ENCODE results near the gene ZBTB21. TPM values are rescaled to one million over a fixed set of nuclear protein-coding genes. Genes with fewer than 3 reads are reported as not detected.
"Not testable (repeated sequence)": the region's sequence is repeated elsewhere in the genome, so short reads cannot be mapped to it uniquely, and the experiment has no call there.

The ZBTB21 gene
- total RNA-seq, 2 experiments from 2014 or later: 30.7 to 32.9 TPM

DNA sequence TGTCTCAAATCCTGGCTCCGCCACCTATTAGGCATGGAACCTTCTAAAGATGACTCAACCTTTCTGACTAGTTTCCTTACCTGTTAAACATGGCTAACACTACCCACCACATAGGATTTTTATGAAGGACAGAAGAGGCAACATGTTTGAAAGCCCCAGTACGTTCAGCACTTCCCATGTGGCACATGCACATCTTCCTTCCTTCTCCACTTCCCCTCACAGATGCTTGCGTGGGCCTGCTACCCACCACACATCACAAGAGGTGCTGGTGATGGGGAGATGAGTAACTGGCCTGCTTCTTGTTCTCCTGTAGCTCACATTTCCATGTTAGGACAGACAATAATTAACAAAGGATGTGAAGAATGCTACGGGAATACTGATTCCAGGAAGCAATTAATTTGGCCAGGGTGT, 7.1 kb downstream of the ZBTB21 start:
- intact Hi-C loops (cut with DNase I, micrococcal nuclease): loop anchor here (2.0 to 10.0 kb wide), 9 partner anchors 46 to 640 kb away; partner anchors contain the start of genes MX2 (in 1 of the 2) and RSPH1 (in 1 of the 2)
- H3K4me1 Mint-ChIP-seq: peaks cover 67% of the 10 kb centered on the region
- peak; percentile 50 for ATAC-seq
- peak overlapping the region; percentile 93 for H3K27ac Mint-ChIP-seq
- H3K4me3 Mint-ChIP-seq: peak overlapping the region; percentile 52
- no peaks in the 10 kb centered on the region for H3K27me3 Mint-ChIP-seq
- peaks cover 57% of the 10 kb centered on the region for H3K36me3 Mint-ChIP-seq (ENCODE audit: low read depth)
- ChIA-PET POLR2A (interaction anchor here (0.7 to 1.5 kb wide), 5 partner anchors 10 to 157 kb away, joined by 3 to 6 read pairs (median 5); no protein-coding TSS in a partner anchor), CTCF (interaction anchor here (0.6 to 1.3 kb wide), 4 partner anchors 15 to 271 kb away, joined by 3 to 9 read pairs (median 3); no protein-coding TSS in a partner anchor)
- no peaks in the 10 kb centered on the region for H3K9me3 Mint-ChIP-seq (ENCODE audit: low read depth)
- peak; percentile 51 for DNase-seq

DNA sequence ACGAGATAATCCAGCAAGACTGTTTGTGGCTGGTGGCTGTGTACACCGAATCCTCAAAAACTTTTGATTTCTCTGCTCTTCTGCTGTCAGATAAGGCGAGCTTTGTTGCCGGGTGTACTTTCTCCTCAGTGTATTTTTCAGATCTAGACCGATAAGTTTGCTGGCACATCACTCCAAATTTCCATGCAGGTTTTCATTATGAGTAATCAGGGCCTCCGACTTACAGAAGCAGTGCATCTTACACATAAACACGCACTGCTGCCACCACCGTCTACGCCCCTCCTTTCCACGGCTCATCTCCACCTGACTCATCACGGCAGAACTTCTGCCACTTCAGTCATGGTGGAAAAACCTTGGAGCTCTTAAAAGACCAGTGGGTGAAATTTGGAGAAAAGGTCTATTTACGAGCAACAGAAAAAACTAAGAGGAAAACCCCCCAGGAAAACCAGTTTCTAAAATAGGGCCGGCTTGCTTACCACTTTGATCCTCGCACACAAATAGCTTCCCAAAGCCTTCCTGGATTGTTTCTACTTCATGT, 7.7 kb downstream of the ZBTB21 start:
- Mint-ChIP-seq H3K4me3 (peak overlapping the region; percentile 52), H3K27me3 (no peaks in the 10 kb centered on the region), H3K36me3 (ENCODE audit: low read depth) (peaks cover 57% of the 10 kb centered on the region), H3K27ac (peak overlapping the region; percentile 93), H3K9me3 (ENCODE audit: low read depth) (no peaks in the 10 kb centered on the region), H3K4me1 (peaks cover 61% of the 10 kb centered on the region)
- ChIA-PET POLR2A (interaction anchor here (0.6 to 1.5 kb wide), 8 partner anchors 9 to 231 kb away, joined by 3 to 6 read pairs (median 4); no protein-coding TSS in a partner anchor), CTCF (interaction anchor here (0.6 to 1.3 kb wide), 6 partner anchors 16 to 272 kb away, joined by 3 to 9 read pairs (median 3); no protein-coding TSS in a partner anchor)
- ATAC-seq: peak; percentile 92
- DNase-seq: peak; percentile 90
- intact Hi-C loops (cut with DNase I, micrococcal nuclease): loop anchor here (1.0 to 10.0 kb wide), 15 partner anchors 8 to 640 kb away; partner anchors contain the start of genes ZBTB21 (in 2 of the 2), MX2 (in 1 of the 2) and RSPH1 (in 1 of the 2)

DNA sequence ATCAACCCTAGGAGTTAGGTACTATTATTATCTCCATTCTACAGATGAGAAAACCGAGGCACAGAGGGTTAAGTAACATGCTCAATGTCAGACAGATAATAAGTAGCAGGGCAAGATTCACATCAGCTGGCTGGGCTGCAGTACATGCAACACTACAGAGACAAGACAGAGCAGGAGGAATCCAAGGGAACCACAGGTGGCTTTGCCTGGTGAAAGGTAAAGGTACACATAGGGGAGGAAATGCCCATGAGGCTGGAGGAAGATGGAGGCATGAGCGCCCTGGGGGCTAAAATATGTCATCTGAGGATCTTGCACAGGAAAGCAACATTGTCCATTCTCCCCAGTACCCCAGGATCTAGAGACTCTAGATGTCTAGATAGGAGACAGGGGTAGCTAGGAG, 8.4 kb downstream of the ZBTB21 start:
- Mint-ChIP-seq H3K4me3 (peak overlapping the region; percentile 35), H3K27me3 (no peaks in the 10 kb centered on the region), H3K36me3 (ENCODE audit: low read depth) (peaks cover 53% of the 10 kb centered on the region), H3K4me1 (peaks cover 54% of the 10 kb centered on the region), H3K9me3 (ENCODE audit: low read depth) (no peaks in the 10 kb centered on the region), H3K27ac (peak overlapping the region; percentile 93)
- intact Hi-C loops (cut with DNase I, micrococcal nuclease): loop anchor here (1.0 to 10.0 kb wide), 15 partner anchors 9 to 639 kb away; partner anchors contain the start of genes ZBTB21 (in 2 of the 2), MX2 (in 1 of the 2) and RSPH1 (in 1 of the 2)
- ChIA-PET CTCF (interaction anchor here (0.7 to 1.3 kb wide), 4 partner anchors 37 to 254 kb away, joined by 3 to 6 read pairs (median 3); no protein-coding TSS in a partner anchor), POLR2A (interaction anchor here (0.7 to 1.5 kb wide), 4 partner anchors 62 to 231 kb away, joined by 3 to 5 read pairs (median 4); no protein-coding TSS in a partner anchor)
- DNase-seq: no peak
- no peak for ATAC-seq

DNA sequence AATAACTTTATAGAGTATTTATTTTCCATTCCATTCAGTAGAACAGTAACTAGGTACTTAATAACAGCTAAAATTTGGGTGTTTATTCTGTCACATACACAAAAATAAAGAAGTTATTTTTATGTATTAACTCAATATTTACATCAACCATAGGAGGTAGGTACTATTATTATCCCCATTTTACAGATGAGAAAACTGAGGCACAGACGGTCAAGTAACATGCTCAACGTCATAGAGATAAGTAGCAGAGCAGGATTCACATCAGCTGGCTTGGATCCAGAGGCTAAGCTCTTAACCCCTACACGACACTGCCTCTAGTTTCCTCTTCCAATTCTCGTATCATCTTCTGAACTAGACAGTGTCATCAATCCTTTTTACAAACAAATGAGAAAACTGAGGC, 9.3 kb downstream of the ZBTB21 start:
- intact Hi-C loops (cut with DNase I, micrococcal nuclease): loop anchor here (5.0 to 10.0 kb wide), 5 partner anchors 44 to 421 kb away; no protein-coding TSS in a partner anchor
- Mint-ChIP-seq H3K27me3 (no peaks in the 10 kb centered on the region), H3K4me1 (peaks cover 49% of the 10 kb centered on the region), H3K27ac (peak overlapping the region; percentile 93), H3K9me3 (ENCODE audit: low read depth) (peaks cover 4% of the 10 kb centered on the region), H3K4me3 (no peak overlapping the region), H3K36me3 (ENCODE audit: low read depth) (peaks cover 57% of the 10 kb centered on the region)
- no peak for ATAC-seq
- no peak for DNase-seq
- CTCF ChIA-PET: interaction anchor here (0.6 to 1.3 kb wide), 3 partner anchors 38 to 105 kb away, joined by 3 read pairs; no protein-coding TSS in a partner anchor
- POLR2A ChIA-PET: no interaction called here

DNA sequence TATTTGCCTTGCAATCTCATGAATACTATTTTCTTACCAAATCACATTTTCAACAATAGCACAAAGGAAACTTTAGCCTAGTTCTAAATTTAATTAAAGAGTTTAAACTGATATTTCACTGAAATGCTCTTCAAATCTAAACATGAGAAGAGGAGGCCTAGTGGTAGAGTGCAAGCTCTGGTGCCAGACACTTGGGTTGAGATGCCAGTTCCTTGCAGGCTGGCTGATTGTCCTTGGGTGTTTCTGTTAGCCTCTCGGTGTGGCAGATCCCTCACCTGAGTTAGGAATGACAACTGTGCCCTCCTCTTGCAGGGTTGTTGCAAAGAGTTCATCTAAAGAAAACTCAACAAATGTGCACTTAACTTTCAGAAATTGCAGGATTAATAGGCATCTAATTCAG, 12.5 kb downstream of the ZBTB21 start:
- H3K27me3 Mint-ChIP-seq: no peaks in the 10 kb centered on the region
- DNase-seq: no peak
- no peak overlapping the region for H3K27ac Mint-ChIP-seq
- CTCF ChIA-PET: no interaction called here
- no peak for ATAC-seq
- peaks cover 19% of the 10 kb centered on the region for H3K4me1 Mint-ChIP-seq
- intact Hi-C loops (cut with DNase I, micrococcal nuclease): no loop called here
- H3K36me3 Mint-ChIP-seq (ENCODE audit: low read depth): peaks cover 75% of the 10 kb centered on the region
- no peak overlapping the region for H3K4me3 Mint-ChIP-seq
- peaks cover 11% of the 10 kb centered on the region for H3K9me3 Mint-ChIP-seq (ENCODE audit: low read depth)
- POLR2A ChIA-PET: no interaction called here

DNA sequence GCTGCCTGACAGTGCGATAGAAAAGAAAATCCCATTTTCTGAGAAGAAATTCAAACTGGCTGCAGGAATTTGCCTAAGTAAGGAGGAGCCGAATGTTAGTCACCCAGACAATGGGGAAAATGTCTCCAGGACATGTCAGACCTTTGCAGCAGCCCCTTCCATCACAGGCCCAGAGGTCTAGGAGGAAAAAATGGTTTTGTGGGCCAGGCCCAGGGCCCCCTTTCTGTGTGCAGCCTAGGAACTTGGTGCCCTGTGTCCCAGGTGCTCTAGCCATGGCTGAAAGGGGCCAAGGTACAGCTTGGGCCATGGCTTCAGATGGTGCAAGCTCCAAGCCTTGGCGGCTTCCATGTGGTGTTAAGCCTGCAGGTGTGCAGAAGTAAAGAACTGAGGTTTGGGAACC, 14.6 kb downstream of the ZBTB21 start:
- ATAC-seq (no peak), DNase-seq (no peak)
- Mint-ChIP-seq H3K27ac (no peak overlapping the region), H3K4me3 (no peak overlapping the region), H3K4me1 (peaks cover 2% of the 10 kb centered on the region), H3K9me3 (ENCODE audit: low read depth) (peaks cover 11% of the 10 kb centered on the region), H3K36me3 (ENCODE audit: low read depth) (peaks cover 80% of the 10 kb centered on the region), H3K27me3 (no peaks in the 10 kb centered on the region)
- ChIA-PET POLR2A (no interaction called here), CTCF (no interaction called here)
- intact Hi-C loops (cut with DNase I, micrococcal nuclease): no loop called here

DNA sequence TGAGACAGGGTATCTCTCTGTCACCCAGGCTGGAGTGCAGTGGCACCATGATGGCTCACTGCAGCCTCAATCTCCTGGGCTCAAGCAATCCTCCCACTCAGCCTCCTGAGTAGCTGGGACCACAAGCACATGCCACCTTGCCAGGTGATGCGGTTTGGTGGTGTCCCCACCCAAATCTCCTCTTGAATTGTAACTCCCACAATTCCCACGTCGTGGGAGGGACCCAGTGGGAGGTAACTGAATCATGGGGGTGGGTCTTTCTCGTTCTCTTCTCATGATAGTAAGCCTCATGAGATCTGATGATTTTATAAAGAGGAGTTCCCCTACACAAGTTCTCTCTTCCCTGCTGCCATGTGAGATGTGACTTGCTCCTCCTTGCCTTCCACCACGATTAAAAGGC, 15.5 kb downstream of the ZBTB21 start:
- H3K27ac Mint-ChIP-seq; H3K4me1 Mint-ChIP-seq; H3K4me3 Mint-ChIP-seq; CTCF ChIA-PET; POLR2A ChIA-PET; intact Hi-C loops (cut with DNase I, micrococcal nuclease); DNase-seq; ATAC-seq; H3K27me3 Mint-ChIP-seq: not testable (repeated sequence)
- Mint-ChIP-seq H3K36me3 (ENCODE audit: low read depth) (peaks cover 74% of the 10 kb centered on the region), H3K9me3 (ENCODE audit: low read depth) (peaks cover 11% of the 10 kb centered on the region)

DNA sequence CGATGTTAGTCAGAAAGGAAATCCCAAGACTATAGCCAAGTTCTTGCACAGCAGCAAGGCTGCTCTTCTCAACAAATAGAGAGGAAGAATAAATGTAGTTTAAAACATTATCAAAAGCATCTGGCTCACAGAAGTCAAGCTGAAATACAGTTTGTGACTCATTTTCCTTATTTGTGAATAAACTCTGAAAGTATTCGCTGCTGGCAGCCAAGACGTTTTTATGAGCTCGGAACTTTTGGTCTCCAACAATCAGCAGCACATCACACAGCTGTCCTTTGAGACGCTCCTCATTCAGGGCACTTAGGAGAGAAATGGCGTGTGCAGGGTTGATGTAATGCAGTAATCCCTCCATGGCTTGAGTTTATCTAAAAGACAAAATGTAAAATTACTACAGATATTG, 16.4 kb downstream of the ZBTB21 start:
- intact Hi-C loops (cut with DNase I, micrococcal nuclease): no loop called here
- H3K4me1 Mint-ChIP-seq: no peaks in the 10 kb centered on the region
- peaks cover 11% of the 10 kb centered on the region for H3K9me3 Mint-ChIP-seq (ENCODE audit: low read depth)
- H3K36me3 Mint-ChIP-seq (ENCODE audit: low read depth): peaks cover 70% of the 10 kb centered on the region
- DNase-seq: no peak
- ChIA-PET CTCF (interaction anchor here (0.6 kb wide), 1 partner anchor 177 kb away, joined by 4 read pairs; no protein-coding TSS in a partner anchor), POLR2A (interaction anchor here (0.6 to 1.0 kb wide), 2 partner anchors 9 to 18 kb away, joined by 4 to 11 read pairs; no protein-coding TSS in a partner anchor)
- no peak overlapping the region for H3K4me3 Mint-ChIP-seq
- ATAC-seq: no peak
- H3K27me3 Mint-ChIP-seq: no peaks in the 10 kb centered on the region
- H3K27ac Mint-ChIP-seq: no peak overlapping the region

DNA sequence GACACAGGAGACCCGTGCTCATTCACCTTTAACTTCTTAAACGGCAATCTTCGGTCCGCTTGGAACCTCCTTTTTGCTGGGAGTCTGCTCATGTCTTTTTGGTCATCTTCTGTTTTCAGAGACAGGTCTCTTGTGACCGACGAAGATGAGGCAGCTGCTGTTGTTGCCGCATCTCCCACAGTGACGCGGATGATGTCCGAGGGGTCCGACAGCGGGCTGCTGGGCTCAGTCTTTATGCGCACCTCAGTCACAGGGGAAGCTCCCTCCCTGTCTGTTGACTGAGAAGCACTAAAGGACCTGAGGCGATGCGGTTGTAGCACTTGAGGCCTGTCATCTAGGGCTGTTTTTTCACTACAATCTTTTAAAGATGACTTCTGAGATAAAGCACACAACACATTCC, 17.6 kb downstream of the ZBTB21 start:
- DNase-seq (no peak), ATAC-seq (no peak)
- peaks cover 61% of the 10 kb centered on the region for H3K36me3 Mint-ChIP-seq (ENCODE audit: low read depth)
- no peak overlapping the region for H3K27ac Mint-ChIP-seq
- no peak overlapping the region for H3K4me3 Mint-ChIP-seq
- ChIA-PET POLR2A (interaction anchor here (1.0 kb wide), 1 partner anchor 10 kb away, joined by 4 read pairs; no protein-coding TSS in a partner anchor), CTCF (no interaction called here)
- no peaks in the 10 kb centered on the region for H3K27me3 Mint-ChIP-seq
- intact Hi-C loops (cut with DNase I, micrococcal nuclease): no loop called here
- no peaks in the 10 kb centered on the region for H3K4me1 Mint-ChIP-seq
- peaks cover 11% of the 10 kb centered on the region for H3K9me3 Mint-ChIP-seq (ENCODE audit: low read depth)

DNA sequence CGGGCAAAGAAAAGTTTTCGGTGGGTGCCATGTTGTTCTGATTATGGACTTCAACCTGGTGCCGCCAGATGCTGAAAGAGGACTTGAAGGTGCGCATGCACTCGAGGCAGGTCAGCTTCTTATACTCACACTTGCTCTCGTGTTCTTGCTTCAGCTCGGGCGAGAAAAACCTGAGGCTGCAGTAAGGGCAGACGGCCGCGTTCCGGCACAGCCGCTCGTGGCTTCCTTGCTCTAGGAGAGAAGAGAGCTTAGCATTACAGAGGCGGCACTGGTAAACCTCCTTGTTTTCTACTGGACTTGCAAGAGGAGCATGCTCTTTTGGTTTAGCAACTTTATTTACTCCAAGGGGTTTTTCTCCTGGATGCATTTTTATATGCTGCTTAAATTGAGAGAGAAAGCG, 18.5 kb downstream of the ZBTB21 start:
- H3K4me3 Mint-ChIP-seq: no peak overlapping the region
- H3K9me3 Mint-ChIP-seq (ENCODE audit: low read depth): peaks cover 11% of the 10 kb centered on the region
- DNase-seq (no peak), ATAC-seq (no peak)
- intact Hi-C loops (cut with DNase I, micrococcal nuclease): no loop called here
- POLR2A ChIA-PET: no interaction called here
- H3K36me3 Mint-ChIP-seq (ENCODE audit: low read depth): peaks cover 55% of the 10 kb centered on the region
- H3K27me3 Mint-ChIP-seq: no peaks in the 10 kb centered on the region
- no peak overlapping the region for H3K27ac Mint-ChIP-seq
- no peaks in the 10 kb centered on the region for H3K4me1 Mint-ChIP-seq
- CTCF ChIA-PET: no interaction called here

DNA sequence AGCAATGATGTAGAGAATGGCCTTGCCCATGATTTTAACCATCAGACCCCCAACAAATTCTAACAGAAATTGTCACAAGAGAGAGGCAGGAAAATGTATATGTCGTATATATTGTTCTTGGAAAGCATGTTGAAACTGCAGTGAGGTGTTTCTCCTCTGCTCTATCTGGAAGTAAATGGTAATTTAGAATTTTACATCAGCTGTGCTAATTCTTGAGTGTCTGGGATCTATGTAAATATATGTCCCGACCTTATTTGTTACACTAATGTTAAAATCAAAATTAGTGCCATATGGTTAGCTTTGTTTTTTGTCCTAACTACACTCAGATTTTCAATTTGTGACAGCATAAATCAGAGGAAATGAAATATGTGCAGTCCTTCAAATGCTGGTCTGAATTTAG, 20.5 kb downstream of the ZBTB21 start:
- intact Hi-C loops (cut with DNase I, micrococcal nuclease): no loop called here
- DNase-seq (no peak), ATAC-seq (no peak)
- Mint-ChIP-seq H3K9me3 (ENCODE audit: low read depth) (no peaks in the 10 kb centered on the region), H3K27me3 (no peaks in the 10 kb centered on the region), H3K4me1 (no peaks in the 10 kb centered on the region), H3K36me3 (ENCODE audit: low read depth) (peaks cover 36% of the 10 kb centered on the region), H3K4me3 (no peak overlapping the region), H3K27ac (no peak overlapping the region)
- POLR2A ChIA-PET: no interaction called here
- CTCF ChIA-PET: interaction anchor here (0.6 to 0.9 kb wide), 3 partner anchors 9 to 203 kb away, joined by 3 read pairs; no protein-coding TSS in a partner anchor

DNA sequence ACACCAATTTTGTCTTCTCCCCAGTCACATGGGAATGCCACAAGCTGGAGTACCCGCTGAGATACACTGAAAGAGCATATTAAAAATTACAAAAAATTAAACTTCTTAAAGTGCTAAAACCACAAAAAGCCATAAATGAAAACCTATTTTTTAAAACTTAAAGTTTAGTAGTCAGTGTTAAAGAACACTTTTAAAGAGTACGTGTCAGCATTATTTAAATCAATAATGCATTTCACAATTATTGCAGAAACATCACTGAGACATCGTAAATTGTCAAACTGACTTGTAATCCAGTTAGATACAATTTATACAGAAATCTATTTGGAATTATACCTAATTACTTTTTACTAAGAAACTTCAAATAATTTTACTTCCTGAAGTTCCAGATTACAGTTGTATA, 22.9 kb downstream of the ZBTB21 start:
- no peak for ATAC-seq
- peaks cover 5% of the 10 kb centered on the region for H3K9me3 Mint-ChIP-seq (ENCODE audit: low read depth)
- H3K27me3 Mint-ChIP-seq: no peaks in the 10 kb centered on the region
- no peak overlapping the region for H3K4me3 Mint-ChIP-seq
- no peak overlapping the region for H3K27ac Mint-ChIP-seq
- ChIA-PET POLR2A (no interaction called here), CTCF (interaction anchor here (1.6 to 1.8 kb wide), 2 partner anchors 110 to 121 kb away, joined by 3 to 7 read pairs; no protein-coding TSS in a partner anchor)
- no peaks in the 10 kb centered on the region for H3K4me1 Mint-ChIP-seq
- H3K36me3 Mint-ChIP-seq (ENCODE audit: low read depth): peaks cover 17% of the 10 kb centered on the region
- no peak for DNase-seq
- intact Hi-C loops (cut with DNase I, micrococcal nuclease): no loop called here

Data from activated CD4-positive, alpha-beta T cell treated with anti-CD3 and anti-CD28 coated beads for 36 hours (primary cell).